Measurements from ENCODE around the gene POLN.

Gene POLN

DNA sequence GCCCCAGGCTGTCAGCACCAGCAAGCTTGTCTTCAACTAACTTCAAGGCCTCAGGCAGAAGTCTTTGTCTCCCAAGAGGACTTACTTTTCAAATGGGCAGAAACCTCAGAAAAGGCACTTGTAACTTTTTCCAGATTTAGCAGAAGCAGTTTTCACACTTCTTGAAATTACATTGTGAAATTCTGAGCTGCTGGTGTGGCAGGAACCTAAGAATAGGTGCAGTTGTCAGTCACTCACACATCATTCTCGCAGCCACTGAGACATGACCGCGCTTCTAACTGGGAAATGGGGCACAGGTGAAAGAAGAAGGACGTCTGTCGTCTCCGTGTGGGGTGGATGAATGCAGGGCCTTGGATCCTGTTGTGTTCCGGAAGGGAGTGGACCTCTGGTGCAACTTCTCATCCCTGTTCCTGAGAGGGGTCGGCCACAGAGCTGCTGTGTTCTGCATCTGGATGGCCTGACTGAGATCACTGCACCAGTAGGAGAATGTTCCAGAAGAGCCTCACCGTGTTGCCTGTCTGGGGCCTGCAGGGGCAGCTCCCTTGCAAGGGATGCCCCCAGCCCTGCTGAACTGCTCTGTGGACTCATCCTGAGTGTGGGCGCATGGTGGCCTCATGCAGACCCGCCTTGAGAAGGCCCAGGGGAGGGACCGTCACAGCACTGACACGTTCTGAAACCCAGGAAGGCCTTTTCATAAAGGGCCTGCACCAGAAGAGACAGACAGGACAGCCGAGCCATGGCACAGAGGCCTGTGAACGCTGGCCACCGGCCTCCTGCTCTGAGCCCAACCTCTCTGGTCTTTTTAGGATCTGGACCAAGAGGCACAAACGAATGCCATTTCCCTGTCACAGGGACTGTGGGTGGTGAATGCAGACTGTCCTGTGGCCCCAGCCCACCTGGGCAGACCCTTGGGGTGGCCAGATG, 164.1 kb downstream of the POLN start:
- H3K27ac ChIP-seq: no peak overlapping the region

DNA sequence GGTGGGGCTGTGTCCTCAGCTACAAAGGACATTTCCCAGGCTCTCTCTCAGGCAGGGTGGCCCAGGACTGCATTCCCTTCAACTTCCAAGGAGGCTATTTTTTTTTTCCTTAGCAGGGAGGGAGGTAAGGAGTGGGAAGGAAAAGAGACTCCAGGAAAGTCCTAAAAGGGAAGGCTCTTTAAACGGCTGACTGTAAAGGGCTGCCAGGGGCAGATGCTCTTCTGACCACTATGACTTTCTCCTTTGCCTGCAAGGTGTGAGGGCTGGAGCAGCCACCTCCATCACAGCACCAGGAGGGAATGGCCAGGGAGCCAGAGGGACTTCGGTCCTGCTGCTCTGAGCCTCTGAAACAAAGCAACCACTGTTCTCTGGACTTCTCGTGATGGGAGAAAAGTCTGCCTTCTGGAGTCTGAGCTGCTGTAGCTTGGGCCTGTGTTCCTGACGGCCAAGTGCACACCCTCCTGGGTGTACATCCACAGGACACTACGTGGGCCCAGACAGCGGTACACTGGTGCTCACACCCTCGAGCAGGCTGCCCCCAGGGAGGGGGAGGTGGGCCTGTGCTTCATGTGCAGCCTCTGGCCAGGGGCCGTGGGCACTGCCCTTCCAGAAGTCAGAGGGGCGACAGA, 164.9 kb downstream of the POLN start:
- H3K4me3 ChIP-seq: no peak overlapping the region
- no peak overlapping the region for H3K27ac ChIP-seq

More for the DNA sequence above, 164.1 kb downstream of the POLN start:
- no peak overlapping the region for H3K4me3 ChIP-seq

DNA sequence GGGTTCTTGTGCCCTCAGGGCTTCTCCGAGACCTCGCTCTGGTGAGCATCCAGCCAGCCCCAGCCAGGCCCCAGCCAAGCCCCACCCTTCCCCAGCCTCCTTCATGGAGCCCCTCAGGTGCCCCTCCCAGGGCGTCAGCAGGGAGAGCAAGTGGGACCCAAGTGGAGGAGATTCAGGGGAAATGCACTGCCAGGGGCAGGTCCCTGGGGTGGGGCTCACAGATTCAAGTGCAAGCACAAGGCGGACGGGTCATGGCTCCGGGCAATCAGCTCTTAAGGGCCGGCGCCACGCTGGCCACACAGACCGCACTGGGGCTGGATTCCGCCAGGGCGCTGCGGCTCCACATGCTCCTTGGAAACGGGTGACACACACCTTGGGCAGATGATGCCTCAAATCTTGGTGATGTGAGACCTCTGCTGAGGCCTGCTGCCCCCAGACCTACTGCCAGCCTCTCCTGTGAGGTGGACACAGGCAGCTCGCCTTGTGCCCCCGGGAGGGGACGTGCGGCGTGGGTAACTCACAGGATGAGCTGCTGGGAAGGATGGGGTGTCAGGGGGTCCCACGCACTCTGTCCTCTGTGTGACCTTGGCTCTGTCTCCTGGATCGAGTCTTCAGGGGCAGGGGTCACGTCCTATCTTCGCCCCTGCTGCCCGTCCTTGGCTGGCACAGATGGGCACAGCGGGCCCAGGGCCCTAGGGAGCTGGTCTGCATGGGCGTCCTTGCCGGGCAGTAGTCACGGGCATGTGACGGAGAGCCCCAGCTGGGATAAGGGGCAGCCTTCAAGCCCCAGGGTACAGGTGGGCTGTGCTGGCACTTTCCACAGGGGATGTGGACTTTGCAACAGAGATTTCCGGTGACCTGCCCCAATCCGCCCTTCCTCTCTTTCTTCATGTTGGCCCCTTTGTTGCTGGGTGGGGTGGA, 165.7 kb downstream of the POLN start:
- no peak overlapping the region for H3K4me3 ChIP-seq
- H3K27ac ChIP-seq: no peak overlapping the region

DNA sequence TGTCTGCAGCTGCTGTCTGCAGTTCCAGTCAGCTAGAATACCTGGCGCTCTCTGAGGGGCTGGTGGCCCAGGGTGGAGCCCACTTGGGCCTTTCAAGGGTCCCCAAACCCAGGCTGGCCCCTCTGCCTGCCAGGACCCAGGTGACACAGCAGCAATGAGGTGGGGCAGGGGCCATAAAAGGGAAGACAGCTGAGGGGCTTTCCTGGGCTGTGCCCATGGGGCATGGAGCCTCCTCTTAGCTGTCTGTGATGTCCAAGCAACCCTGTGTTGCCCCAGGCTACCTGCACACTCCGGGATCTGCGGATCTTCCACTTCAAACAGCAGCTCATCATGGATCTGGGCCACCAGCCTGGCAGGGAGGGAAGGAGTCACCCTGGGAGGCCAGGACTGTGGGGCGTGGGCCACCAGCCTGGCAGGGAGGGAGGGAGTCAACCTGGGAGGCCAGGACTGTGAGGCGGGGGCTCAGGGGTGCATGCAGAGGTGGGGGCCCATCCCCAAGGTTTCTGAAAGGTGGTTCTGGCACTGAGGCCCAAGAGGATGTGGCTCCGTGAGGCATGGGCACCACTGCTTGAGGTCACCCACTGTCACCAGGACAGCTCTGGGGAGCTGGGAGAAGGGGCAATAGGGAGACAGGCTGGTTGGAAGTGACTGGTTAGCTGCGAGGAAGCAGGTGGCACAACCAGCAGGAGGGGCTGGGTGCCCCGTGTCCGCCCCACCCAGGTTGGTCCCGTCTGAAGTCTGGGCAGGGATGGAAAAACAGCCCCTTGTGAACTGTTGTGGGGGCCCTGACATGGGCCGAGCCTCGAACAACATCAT, 166.5 kb downstream of the POLN start:
- no peak overlapping the region for H3K27ac ChIP-seq
- H3K4me3 ChIP-seq: no peak overlapping the region

DNA sequence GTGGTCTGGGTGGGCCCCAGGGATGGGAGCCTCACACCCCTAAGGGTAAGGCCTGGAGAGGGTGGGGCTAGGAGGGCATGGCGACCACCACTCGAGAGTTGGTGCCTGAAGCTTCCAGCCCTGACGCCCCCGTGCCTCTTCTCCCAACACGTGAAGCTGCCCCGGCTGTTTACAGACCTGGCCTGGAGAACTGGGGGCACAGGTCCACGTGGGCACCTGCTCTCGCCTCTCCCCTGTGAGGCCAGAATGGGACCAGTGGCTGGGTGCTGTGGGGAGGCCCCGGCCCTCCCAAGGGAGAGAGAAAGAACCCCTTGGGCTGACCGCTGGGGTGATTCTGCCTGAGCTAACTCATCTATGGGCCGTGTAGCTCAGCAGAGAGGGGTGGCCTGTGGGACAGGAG, 167.3 kb downstream of the POLN start:
- H3K27ac ChIP-seq: no peak overlapping the region
- H3K4me3 ChIP-seq: no peak overlapping the region

DNA sequence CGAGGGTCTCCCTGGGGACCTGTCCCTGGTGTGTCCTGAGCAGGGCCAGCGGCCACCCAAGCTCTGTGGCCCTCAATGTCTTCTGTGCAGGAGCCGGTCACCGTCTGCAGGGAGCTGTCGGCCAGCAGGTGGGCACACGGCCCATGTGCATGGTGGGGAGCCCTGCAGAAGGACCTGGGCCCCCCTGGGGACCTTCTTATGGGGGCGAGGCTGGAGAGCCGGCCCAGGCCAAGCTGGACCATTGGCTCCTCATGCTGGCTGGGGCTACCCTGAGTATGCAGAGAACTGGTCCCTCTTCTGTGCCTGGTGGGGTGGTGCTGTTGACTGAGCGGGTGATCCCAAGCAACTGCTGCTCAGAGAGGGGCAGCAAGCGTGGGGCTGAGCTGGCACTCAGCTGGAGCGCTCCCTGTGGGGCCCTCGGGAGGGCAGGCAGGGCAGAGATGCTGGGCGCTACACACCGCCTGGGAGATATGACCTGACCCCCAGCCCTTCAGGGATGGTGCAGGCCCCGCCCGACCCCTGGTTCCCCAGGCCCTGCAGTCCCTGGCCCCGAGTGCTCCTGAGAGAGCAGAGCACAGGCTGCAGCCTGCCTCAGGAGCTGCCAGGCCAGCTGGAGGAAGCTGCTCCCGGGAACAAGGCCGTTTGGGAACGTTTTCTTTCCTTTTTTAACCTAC, 168.0 kb downstream of the POLN start:
- Histone ChIP-seq H3K27ac (no peak overlapping the region), H3K4me3 (no peak overlapping the region)

DNA sequence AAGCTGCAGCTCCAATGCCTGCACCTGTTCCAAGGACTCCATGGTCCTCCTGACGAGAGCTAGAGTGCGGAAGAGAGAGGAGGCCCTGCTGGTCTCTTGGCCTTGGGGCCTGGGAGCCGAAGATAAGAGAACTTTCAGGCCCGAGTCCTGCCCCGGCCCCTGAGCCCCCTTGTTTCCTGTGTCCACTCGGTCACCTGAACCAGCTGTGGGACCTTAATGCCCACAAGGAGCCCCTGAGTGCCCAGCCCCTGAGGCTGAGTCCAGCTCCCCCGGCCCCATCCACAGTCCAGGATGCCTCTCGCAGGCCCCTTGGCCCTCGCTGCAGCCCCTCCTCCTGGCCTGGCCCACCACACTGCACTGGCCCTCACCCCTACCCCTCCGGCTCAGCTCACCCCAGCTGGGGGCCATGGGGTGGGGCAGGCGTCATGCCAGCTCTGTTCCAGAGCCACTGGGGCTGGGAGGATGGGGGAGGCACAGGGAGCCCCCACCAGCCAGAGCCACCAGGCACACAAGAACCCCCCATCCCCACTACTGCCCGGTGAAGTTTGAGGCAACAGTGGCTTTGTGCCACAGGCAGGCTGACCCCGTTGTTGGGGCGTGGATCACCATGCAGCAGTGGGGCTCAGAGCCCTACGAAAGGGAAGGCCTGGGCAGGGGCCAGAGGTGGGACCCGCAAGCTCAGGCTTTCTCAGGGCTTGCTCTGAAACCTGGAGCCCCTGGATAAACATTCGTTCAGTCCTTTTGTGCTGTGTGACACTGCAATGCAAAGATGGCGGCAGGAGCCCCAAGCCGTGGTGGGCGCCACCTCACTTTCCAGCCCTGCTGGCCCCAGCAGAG, 168.7 kb downstream of the POLN start:
- Histone ChIP-seq H3K4me3 (no peak overlapping the region), H3K27ac (no peak overlapping the region)

DNA sequence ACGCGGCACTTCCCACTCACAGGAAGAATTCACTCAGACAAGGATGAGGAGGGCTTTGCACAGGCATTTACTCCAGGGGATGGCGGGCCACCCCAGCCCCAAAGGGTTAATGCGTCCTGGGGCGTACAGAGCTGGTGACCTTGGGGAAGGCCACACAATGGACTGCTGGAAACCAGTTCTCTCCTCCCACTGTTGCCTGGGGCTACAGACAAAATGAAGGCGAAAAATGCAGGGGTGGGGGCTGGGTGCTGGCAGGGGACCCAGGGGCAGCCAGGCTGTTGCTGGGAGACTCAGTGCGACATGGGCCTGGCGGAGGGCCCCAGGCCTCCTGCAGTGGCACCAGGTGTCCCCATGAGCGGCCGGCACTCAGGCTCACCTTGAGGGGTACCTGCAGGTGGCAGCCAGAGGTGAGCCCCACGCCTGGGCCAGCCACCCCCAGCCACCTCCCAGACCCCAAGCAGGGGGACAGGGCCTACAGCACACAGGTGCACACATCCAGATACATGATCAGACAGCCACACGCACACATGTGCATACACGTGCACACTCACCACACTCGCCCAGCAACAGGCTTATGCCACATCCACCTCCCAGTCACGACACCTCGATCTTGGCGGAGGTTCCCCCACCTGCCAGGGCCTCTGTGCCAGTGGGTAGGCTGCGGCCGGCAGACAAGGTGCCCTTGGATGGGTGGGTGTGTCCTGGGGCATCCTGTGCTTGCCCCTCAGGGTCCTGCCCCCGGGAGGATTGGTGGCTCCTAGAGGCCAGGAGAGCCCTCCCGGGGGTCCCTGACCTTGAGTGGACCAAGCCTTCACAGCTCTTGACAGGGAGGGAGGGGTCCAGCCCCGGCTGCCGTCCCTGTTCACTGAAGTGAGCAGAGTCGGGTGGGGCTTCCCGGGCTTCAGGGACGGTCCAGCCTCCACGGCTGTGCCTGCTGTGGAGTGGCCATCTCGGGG, 169.7 kb downstream of the POLN start:
- Histone ChIP-seq H3K4me3 (no peak overlapping the region), H3K27ac (no peak overlapping the region)

DNA sequence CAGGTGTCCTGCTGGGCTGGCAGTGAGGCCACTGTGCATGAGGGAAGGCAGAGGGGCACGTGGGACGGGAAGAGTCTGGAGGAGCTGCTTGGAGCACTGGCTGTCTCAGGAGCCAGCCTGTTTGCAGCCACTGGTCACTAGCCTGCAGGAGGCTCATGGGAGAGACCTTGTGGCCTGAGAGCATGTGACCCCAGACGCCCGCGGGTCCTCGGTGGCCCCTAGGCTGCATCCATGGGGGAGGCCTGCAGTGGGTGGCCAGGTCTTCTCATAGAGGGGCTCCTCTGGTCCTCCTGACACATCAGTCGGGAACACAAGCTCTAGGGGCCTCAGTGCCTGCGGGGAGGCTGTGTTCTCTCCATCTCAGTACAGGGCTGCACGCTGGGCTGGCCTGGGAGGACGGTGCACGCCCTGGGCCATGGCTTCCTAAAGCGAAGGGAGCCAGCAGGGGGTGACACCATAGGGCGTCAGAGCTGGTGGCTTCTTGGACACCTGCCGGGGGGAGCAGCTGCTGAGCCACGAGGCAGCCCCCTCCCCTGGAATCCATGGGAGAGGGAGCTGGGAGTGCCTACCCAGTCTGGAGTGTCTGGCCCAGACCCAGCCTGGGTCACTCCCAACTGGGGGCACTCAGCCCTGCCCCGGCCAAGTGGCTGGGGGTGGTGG, 170.5 kb downstream of the POLN start:
- no peak overlapping the region for H3K27ac ChIP-seq
- no peak overlapping the region for H3K4me3 ChIP-seq

DNA sequence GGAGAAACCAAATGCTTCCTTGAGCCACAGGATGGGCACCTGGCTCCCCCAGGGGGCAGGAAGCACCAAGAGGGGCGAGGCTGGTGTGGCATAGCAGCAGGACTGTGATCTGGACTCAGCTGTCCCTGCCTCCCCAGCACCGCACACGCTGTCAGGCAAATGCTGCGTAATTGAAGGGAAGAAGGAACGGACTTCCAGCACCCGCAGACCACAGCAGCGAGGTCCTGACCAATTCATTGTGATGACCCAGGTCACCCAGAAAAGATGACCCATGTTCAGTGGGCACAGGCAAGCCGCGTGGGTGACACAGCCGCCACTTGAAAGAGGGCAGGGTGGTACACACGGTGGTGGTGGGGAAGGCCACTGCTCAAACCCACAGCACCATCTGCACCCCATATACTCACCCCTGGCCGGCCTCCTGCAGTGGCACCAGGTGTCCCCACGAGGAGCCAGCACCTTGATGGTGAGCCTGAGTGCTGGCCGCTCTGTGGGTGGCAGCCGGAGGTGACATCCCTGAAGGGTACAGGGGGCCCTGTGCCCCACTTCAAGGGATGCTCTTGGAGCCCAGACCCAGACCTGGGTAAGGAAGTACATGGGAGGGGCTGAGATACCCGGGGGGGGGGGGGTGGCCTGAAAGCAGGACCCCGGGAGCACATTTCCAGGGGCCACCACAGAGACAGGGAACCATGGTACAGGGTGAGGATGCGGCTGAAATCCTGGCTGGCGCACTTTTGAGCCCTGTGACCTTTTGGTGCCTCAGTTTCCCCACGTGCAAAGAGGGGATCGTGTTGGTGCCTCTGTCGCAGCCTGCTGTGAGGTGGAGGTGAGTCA, 171.3 kb downstream of the POLN start:
- Histone ChIP-seq H3K4me3 (no peak overlapping the region), H3K27ac (no peak overlapping the region)

DNA sequence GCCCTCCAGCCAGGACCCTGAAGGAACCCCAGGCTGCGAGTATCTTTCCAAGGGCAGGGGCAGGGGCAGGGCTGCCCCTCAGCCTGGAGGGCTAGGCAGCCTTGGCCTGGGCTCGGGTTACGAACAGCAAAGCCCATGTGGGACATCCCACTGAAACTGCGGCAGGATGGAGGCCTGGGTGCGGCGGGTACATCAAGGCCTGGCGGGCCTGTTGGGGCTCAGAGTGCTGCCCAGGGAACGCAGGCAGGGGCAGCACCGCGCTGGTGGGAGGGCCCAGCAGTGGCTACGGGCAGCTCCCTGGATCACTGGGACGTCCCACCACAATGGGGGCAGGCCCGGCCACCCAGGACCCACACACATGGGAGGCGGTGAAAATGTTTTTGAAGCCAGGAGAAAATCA, 171.9 kb downstream of the POLN start:
- H3K27ac ChIP-seq: no peak overlapping the region
- H3K4me3 ChIP-seq: no peak overlapping the region

DNA sequence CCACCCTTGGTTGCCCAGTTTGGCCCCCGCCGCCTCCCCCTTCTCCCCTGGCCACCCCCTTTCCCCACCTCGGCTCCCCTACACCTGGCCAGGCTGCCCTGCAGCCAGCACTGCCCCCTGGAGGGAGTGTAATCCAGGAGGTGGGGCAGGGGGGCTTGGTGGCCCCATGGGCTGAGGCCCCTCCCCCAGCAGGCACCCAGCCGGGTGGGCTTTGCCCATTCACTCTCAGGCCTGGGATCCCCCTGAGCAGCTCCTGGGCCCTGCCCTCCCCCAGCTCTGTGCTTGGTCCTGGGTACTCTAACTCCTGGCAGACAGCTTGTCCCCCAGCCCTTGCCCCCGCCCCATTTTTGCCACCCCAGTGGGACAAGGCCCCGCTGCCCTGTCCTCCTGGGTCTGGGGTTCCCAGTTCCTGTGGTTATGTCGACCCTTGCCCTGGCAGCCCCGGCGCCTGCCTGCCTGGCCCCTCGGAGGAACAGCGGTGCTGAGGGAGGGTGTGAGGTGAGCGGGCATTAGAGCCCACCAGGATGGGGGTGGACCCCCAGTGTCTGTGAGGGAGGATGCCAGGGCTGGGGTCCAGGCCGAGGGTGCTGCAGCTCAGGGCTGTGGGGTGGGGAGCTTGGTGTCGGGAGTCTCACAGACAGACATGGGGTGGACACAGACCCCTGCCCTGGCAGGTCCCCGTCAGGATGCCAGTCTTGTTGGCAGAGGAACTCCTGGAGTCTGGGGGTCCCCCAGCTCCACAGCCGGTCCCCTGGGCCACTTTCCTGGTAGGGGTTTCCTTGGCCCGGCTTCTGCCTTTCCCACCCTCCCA, 172.6 kb downstream of the POLN start:
- H3K4me3 ChIP-seq: no peak overlapping the region
- H3K27ac ChIP-seq: no peak overlapping the region

DNA sequence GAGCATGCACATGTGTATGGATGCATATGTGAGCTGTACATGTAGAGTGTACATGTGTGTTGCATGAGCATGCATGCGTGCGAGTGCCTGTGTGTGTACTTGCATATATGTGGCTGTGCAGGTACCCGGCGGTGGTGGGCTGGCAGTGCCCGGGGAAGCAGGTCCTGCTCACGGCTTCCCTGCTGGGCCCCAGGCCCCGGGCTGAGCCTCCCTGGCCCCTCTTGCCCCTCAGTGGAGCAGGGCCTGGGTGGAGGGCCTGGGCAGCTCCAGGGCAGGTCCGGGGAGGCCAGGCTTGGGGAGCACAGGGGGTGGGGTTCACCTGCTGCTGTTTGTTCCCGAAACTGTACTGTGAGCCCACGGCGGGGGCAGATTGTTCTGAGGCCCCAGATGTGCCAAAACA, 173.4 kb downstream of the POLN start:
- Histone ChIP-seq H3K27ac (no peak overlapping the region), H3K4me3 (no peak overlapping the region)

DNA sequence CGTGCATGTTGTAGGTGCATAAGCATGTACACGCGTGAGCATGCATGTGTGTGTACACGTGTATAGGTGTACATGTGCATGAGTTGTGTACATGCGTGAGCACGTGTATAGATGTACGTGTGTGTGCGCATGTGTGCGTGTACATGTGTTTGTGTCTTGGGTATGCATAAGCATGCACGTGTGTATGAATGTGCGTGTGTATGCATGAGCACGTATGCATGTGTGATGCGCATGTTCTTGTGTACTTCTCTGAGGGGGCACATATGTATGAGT, 173.8 kb downstream of the POLN start:
- no peak overlapping the region for H3K27ac ChIP-seq
- no peak overlapping the region for H3K4me3 ChIP-seq

All from skin epidermis (tissue), 12 donors.